HepG2 (cell line): ENCODE measurements around the gene HRC. TPM values are rescaled to one million over a fixed set of nuclear protein-coding genes. Genes with fewer than 3 reads are reported as not detected.

ENCODE experiments used
- ATF5 ChIP-seq: sonication (generic); formaldehyde crosslinking; IDR thresholded peaks from 2 replicates; pipeline ENCODE4 v1.4.0; 2020; ENCODE audit warnings: mild to moderate bottlenecking, low read depth, missing genetic modification reagents
- ELF1 ChIP-seq: sonication (generic); formaldehyde crosslinking; IDR thresholded peaks from 2 replicates; pipeline ENCODE4 v1.4.0; 2020; ENCODE audit warnings: missing genetic modification reagents
- HDAC1 ChIP-seq: sonication (generic); formaldehyde crosslinking; IDR thresholded peaks from 2 replicates; pipeline ENCODE4 v1.5.1; 2020; ENCODE audit warnings: mild to moderate bottlenecking, missing genetic modification reagents
- KDM5B ChIP-seq: sonication (generic); formaldehyde crosslinking; IDR thresholded peaks from 2 replicates; pipeline ENCODE4 v1.4.0; 2020; ENCODE audit warnings: missing genetic modification reagents, mild to moderate bottlenecking, borderline replicate concordance
- NKX3-1 ChIP-seq: sonication (generic); formaldehyde crosslinking; IDR thresholded peaks from 2 replicates; pipeline ENCODE4 v1.5.0; 2020; ENCODE audit warnings: missing genetic modification reagents
- STAT6 ChIP-seq: sonication (generic); formaldehyde crosslinking; IDR thresholded peaks from 2 replicates; pipeline ENCODE4 v1.4.0; 2020; ENCODE audit warnings: missing genetic modification reagents, mild to moderate bottlenecking, borderline replicate concordance
- ZNF276 ChIP-seq: sonication (generic); formaldehyde crosslinking; IDR thresholded peaks from 2 replicates; pipeline ENCODE4 v1.4.0; 2020; ENCODE audit warnings: mild to moderate bottlenecking, low read depth, missing genetic modification reagents
- ZNF496 ChIP-seq: sonication (generic); formaldehyde crosslinking; IDR thresholded peaks from 2 replicates; pipeline ENCODE4 v1.8.1; 2023; ENCODE audit warnings: mild to moderate bottlenecking, moderate library complexity, missing genetic modification reagents; ENCODE audit not compliant: insufficient replicate concordance
- ZNF646 ChIP-seq: sonication (generic); formaldehyde crosslinking; IDR thresholded peaks from 2 replicates; pipeline ENCODE4 v1.9.0; 2021; ENCODE audit warnings: mild to moderate bottlenecking, missing genetic modification reagents
- polyA plus RNA-seq, 8 experiments: library from polyadenylated mRNA; depleted of rRNA in 3 of 8; stranded (reverse) in 7 of 8; unstranded in 1 of 8; fragments of >200 nt; fragmentation: Illumina TruSeq in 4 of 8; extraction: Trizol in 4 of 8; gene quantifications; 2 replicates each; pipeline versions ENCODE4 v1.2.1 to v1.2.3, GENCODE V29; 2011 to 2016; ENCODE audit warnings: low read depth in 4 of 8, missing spikeins in 1 of 8, mixed read lengths in 1 of 8; ENCODE audit not compliant: insufficient read depth in 1 of 8
- total RNA-seq, 5 experiments: library from RNA; depleted of rRNA; stranded (reverse); fragments of >200 nt; fragmentation: Illumina TruSeq; extraction: Trizol; gene quantifications; 2 replicates each; pipeline ENCODE4 v1.2.3, GENCODE V29; 2016; ENCODE audit warnings: low read depth in 1 of 5

HRC gene
- total and polyA plus RNA-seq, 2 of the 13 experiments (the other 11 are each of a cell fraction or from before 2014, with no cell fraction given), result 3.6 to 15.4 TPM

- TF ChIP-seq ZNF646 (CRISPR knock-in tag), result no peak
- no peak for TF ChIP-seq STAT6 (CRISPR knock-in tag)
- TF ChIP-seq ZNF496 (CRISPR knock-in tag), result no peak
- TF ChIP-seq KDM5B, result peak; percentile 73
- TF ChIP-seq ATF5 (CRISPR knock-in tag), result no peak
- TF ChIP-seq ZNF276 (CRISPR knock-in tag), result no peak; the same call in 1 of the 2 replicates
- no peak for TF ChIP-seq ELF1 (CRISPR knock-in tag)
- peak; percentile 85 for TF ChIP-seq HDAC1 (CRISPR knock-in tag)
- no peak for TF ChIP-seq NKX3-1 (CRISPR knock-in tag)
These were observed 36.4 kb downstream of the HRC start, which contains the start of gene C19orf73 (continued) for GRCh38 chr19:49118565-49119410.
